Inflammatory macrophage treated with lipopolysaccharide for 4 hours (primary cell): ENCODE measurements around the gene HYAL1.
"Not testable (repeated sequence)": the region's sequence is repeated elsewhere in the genome, so short reads cannot be mapped to it uniquely, and the experiment has no call there.

Experiments used
- DNase-seq: peaks from one replicate; pipeline ENCODE4 v3.0.0-alpha.2; 2020

Gene HYAL1

GRCh38 chr3:50292159-50293078 is 11.0 kb downstream of the HYAL1 start, which contains the start of gene IFRD2:
TSS of gene IFRD2 (minus strand) at chr3:50292429. CDS start at chr3:50292274, 155 bp downstream.
- peak; percentile 98 for DNase-seq

GRCh38 chr3:50290161-50290641 is 13.2 kb downstream of the HYAL1 start:
- DNase-seq, result no peak

DNA sequence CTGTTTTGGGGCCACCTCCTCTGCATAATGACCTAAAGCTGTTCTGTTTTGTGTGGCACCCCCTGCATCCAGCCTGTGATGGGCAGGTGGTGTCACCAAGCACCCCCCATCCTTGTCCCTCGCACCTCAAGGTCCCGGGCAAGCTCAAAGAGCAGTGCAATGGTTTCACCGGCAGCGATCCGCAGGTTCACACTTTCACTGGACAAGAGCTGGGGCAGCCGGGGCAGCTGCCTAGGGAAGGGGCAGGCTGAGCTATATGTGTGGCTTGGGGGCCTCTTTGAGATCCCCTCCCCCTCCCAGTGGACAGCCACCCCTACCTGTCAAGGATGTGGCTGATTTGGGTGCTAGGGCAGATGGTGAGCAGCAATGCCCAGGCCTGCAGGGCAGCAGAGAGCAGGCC is 14.2 kb downstream of the HYAL1 start:
- no peak for DNase-seq

DNA sequence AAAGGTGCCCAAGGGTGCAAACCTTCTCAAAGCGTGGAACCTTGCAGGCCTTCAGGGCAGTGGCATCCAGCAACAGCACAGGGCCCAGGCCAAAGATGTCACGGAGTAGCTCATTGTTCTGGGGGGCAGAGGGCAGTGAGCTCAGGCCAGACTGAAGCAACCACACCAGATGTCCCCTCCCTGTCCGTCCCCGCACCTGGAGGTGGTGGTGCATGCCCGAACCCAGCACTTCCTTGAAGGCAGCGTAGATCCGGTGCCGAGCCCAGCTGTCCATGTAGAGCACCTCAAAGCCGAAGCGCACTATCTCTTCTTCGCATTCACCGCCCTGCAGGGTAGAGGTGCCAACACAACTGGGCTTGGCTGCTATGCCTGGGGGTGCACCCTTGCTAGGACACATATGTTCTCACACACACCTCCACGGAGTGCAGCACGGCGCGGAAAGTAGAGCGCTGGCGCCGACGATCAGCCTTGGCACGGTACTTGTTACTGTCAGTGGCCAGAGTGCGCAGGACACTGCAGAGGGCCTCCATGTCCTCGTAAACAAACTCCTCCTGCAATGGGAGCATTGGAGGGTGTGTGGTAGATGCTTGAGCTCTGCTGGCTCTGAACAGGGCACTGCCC is 14.9 kb downstream of the HYAL1 start:
- DNase-seq, result no peak

- no peak for DNase-seq
These were observed 16.1 kb downstream of the HYAL1 start for GRCh38 chr3:50287262-50287661.

DNA sequence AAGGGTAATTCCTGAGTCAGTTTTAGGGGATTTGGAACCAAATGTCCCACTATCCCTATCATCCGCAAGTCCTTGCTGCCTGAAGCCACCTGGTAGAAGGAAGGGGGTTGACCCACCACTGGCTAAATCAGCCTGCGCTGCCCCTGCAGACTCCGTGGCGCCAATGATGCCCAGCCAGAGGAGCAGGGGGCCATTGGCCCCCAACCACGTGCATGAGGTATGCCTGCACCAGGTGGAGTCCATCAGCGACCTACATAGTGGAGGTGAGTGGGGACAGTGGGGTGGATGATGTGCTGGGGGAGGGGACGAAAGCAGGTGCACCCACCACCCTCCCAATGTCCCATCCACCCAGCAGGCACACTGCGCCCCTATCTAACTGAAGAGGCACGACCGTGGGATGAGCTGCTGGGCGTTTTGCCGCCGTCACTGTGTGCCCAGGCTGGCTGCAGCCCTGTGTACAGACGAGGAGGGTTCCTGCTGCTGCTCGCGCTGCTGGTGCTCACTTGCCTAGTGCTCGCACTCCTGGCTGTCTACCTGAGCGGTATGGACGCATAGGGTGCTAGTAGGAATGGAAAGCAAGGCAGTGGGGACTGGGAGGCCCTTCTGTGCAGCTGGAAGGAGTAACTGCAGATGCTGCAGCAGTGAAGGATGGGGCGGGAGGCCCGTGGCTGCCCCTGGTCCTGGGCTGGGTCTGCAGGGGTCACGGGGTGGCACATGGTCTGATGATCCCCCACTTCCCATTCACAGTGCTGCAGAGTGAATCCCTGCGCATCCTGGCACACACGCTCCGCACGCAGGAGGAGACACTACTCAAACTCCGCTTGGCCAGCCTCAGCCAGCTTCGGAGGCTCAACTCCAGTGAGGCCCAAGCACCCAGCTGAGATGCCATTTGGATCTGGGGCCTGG is 16.8 kb downstream of the HYAL1 start:
- no peak for DNase-seq

GRCh38 chr3:50284121-50284520 is 19.3 kb downstream of the HYAL1 start:
- DNase-seq, result not testable (repeated sequence)

DNA sequence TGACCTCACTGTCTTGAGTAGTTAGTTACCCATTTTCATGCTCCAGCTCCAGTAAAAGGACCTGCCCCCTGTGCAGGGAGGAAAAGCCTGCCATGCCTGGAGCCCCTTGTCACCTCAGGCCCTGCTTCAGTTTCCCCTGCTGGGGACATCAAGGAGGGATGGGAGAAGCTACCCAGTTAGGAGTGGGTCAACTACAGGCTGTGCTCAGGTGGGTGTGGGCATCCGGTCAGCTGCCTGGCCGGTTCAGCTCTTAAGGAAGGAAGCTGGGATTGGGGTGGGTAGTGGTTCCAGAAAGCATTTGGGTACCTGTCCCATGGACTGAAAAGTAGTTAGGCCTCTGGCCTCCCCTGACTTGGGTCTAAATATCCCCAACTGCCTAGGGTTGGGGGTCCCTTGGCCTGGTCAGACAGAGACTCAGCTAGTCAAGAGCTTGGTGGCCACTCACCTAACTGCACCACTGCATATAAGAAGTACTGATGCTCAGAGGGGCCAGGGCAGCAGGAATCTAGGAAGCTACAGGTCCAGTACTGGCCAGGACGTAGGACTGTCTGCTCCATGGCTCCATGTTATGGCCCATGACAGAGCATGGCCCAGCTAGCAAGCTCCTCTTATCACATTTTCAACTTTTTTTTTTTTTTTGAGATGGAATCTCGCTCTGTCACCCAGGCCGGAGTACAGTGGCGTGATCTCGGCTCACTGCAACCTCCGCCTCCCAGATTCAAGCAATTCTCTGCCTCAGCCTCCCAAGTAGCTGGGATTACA is 23.9 kb downstream of the HYAL1 start:
- no peak for DNase-seq

DNA sequence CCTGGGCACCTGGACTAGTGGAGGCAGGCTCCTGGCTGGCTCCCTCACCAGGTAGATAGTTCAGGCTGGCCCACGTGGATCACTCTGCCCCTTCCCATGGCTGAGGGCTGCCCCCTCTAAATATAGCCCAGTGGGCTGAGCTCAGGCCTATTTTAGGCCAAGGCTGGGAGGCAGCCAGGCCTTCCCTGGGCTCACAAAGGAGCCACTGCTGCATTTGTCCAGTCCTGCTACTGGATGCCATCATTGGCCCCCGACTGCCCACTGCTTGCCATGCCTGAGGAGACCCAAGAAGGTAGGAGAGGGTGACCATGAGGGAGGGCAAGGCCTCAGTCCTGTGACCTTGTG is 24.5 kb downstream of the HYAL1 start, which contains the start of gene LSMEM2:
Gene LSMEM2 (plus strand): TSS at position 208 of the 345 bp plus-strand sequence. CDS start 27 bp downstream, at position 235.
- DNase-seq, result no peak

DNA sequence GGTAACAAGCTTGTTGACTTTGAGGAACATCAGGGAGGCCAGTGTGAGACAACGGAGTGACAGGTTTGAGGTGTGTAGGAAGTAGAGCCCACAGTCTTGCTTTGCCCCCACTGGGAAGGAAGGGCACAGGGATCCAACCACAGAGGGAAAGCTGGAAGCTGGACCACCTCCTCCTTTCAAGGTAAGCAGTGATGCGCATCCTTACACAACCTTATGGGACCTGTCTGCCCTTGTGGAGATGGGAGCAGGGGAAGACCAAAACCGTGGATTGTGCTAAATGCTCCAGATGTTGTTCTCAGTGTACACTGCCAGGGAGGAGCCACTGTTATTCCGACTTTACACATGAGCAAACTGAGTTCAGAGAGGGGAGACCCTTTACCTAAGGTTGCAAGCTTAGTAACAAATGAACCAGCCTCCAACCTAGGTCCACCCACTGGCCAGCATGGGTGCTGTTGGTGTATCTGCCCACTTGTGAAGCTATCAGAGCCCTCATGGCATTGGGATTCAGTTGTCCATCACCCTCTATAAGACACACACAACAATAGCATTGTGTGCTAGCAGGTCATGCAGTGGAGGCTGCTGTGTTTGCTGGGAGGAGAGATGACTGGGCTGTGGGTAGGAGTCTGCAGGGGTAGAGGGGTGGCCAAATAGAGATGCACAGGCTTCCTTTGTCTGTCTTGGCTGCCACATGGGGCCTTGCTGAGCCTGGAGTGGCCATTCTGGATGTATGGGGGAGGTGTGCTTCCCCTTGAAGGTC is 25.1 kb downstream of the HYAL1 start:
- DNase-seq, result no peak

DNA sequence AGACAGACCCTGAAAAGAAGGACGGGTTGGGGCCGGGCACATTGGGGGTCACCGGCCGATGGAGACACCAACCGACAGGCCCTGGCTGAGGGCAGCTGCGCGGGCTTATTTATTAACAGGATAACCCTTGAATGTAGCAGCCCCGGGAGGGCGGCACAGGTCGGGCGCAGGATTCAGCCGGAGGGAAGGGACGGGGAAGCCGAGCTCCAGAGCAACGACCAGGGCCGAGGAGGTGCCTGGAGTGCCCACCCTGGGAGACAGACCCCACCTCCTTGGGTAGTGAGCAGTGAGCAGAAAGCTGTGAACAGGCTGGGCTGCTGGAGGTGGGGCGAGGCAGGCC is 26.6 kb downstream of the HYAL1 start:
- no peak for DNase-seq

DNA sequence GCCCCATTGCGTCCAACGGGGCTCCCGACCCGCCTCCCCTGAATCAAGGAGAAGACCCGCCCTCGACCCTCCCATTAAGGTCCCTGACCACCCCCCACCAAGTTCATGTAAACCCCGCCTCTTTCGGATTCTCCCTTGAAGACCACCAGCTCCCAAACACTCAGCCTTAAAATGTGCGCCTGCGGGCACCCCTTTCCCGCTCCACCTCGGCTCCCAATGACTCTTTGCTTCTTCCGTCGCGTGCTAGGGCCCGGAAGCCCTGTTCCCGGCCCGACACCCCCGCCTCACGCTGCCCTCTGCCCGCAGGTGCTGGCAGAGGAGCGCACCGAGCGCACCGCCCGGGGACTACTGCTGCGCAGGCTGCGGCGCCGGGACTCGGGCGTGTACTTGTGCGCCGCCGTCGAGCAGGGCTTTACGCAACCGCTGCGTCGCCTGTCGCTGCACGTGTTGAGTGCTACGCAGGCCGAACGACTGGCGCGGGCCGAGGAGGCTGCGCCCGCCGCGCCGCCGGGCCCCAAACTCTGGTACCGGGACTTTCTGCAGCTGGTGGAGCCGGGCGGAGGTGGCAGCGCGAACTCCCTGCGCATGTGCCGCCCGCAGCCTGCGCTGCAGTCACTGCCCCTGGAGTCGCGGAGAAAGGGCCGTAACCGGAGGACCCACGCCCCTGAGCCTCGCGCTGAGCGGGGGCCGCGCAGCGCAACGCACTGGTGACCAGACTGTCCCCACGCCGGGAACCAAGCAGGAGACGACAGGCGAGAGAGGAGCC is 27.2 kb downstream of the HYAL1 start:
- DNase-seq, result peak; percentile 16

GRCh38 chr3:50275141-50275995 is 28.0 kb downstream of the HYAL1 start:
- DNase-seq, result no peak

GRCh38 chr3:50274371-50275104 is 28.8 kb downstream of the HYAL1 start:
- DNase-seq, result peak; percentile 45

DNA sequence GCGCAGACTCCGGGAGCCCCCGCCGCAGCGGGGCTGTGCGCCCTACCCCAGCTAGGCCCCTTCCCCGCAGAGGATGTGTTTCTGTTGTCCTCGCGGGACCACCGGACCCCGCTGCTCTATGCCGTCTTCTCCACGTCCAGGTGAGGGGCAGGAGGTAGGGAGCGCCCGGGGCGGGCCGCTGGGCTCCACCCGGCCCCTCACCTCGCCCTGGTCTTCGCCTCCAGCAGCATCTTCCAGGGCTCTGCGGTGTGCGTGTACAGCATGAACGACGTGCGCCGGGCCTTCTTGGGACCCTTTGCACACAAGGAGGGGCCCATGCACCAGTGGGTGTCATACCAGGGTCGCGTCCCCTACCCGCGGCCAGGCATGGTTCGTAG is 29.7 kb downstream of the HYAL1 start:
- no peak for DNase-seq

- peak; percentile 76 for DNase-seq
These were observed 30.3 kb downstream of the HYAL1 start for GRCh38 chr3:50272911-50273688.

DNA sequence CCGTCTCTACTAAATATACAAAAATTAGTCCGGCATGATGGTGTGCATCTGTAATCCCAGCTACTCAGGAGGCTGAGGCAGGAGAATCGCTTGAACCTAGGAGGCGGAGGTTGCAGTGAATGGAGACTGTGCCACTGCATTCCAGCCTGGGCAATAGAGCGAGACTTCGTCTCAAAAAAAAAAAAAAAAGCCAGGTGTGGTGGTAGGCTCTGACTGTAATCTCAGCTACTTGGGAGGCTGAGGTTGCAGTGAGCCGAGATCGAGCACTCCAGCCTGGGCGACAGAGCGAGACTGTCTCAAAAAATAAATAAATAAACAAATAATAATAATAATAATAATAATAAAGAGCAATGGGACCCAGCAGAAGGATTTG is 30.9 kb downstream of the HYAL1 start:
- not testable (repeated sequence) for DNase-seq

DNA sequence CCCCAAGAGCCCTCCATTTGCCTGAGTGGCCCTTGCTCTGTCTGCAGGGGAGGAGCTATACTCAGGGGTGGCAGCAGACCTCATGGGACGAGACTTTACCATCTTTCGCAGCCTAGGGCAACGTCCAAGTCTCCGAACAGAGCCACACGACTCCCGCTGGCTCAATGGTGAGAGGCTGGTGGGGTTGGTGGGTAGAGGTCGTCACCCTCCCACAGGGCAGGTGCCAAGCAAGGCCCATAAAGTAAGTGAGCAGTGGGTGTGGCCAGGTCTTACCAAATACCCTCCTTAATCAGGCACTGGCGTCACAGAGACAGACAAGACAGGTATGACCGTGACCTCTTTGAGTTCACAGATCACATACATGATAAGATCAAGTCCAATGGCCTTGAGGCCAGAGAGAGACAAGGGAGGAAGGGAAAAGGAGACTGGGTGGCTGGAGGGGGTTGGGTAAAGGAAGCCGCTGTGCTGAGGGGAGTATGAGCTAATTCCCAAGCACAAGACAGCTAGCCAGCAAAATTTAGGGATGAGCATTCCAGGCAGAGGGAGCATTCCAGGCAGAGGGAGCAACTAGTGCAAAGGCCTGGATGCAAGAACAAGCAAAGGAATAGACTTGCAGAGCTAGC is 31.9 kb downstream of the HYAL1 start:
- no peak for DNase-seq
